PC-3 (cell line): ENCODE results near the gene SERPINE1. TPM values are rescaled to one million over a fixed set of nuclear protein-coding genes. Genes with fewer than 3 reads are reported as not detected.
"Not testable (repeated sequence)": the region's sequence is repeated elsewhere in the genome, so short reads cannot be mapped to it uniquely, and the experiment has no call there.

ENCODE experiments used
- ATAC-seq: fragments of 200-7000 bp; cut with Tn5 transposase; 2 replicates; pipeline ENCODE4 v1.9.1; 2020; ENCODE audit warnings: mild to moderate bottlenecking, moderate library complexity
- BruUV-seq: library from RNA; stranded (reverse); fragments of 400-500 nt; replicated peaks from 2 replicates; lab custom pipeline; 2021; lab: Mats Ljungman, UMichigan
- CTCF ChIA-PET: fragments of 300-600 bp; sonication (Branson Sonifier 250); formaldehyde crosslinking; loops from one replicate; lab custom pipeline; 2022; ENCODE audit warnings: antibody characterized with exemption; lab: Charles Lee
- POLR2A ChIA-PET: fragments of 300-600 bp; sonication (Branson Sonifier 250); formaldehyde crosslinking; loops from one replicate; lab custom pipeline; 2022; ENCODE audit warnings: antibody characterized with exemption; ENCODE audit not compliant: unreplicated experiment; lab: Charles Lee
- DNase-seq: peaks from one replicate; pipeline ENCODE4 v3.0.0-alpha.2; 2015
- H2AFZ ChIP-seq: fragments of 300-600 bp; sonication (generic); 2 replicates; pipeline ENCODE4 v1.6.0; 2016; ENCODE audit warnings: antibody characterized with exemption, low read length
- H3F3A ChIP-seq: fragments of 300-600 bp; sonication (generic); one replicate; pipeline ENCODE4 v1.6.0; 2017; ENCODE audit warnings: antibody characterized with exemption, low read length, control low read depth, mild to moderate bottlenecking; ENCODE audit not compliant: unreplicated experiment
- H3K27ac ChIP-seq: fragments of 300-600 bp; sonication (generic); 2 replicates; pipeline ENCODE4 v1.5.1; 2016; ENCODE audit warnings: mild to moderate bottlenecking, low read length
- H3K27me3 ChIP-seq: fragments of 300-600 bp; sonication (generic); 2 replicates; pipeline ENCODE4 v1.6.1; 2016; ENCODE audit warnings: low read length, mixed read lengths
- H3K36me3 ChIP-seq: fragments of 300-600 bp; sonication (generic); 2 replicates; pipeline ENCODE4 v1.6.1; 2016; ENCODE audit warnings: low read depth, mixed run types, low read length, mixed read lengths
- H3K4me1 ChIP-seq: fragments of 300-600 bp; sonication (generic); 2 replicates; pipeline ENCODE4 v1.5.1; 2016; ENCODE audit warnings: low read length; ENCODE audit not compliant: insufficient read depth
- H3K4me2 ChIP-seq: fragments of 300-600 bp; sonication (generic); 2 replicates; pipeline ENCODE4 v1.6.0; 2016; ENCODE audit warnings: low read length
- H3K4me3 ChIP-seq: fragments of 300-600 bp; sonication (generic); 2 replicates; pipeline ENCODE4 v1.5.1; 2016; ENCODE audit warnings: mild to moderate bottlenecking, low read length, mixed read lengths
- H3K79me2 ChIP-seq: fragments of 300-600 bp; sonication (generic); 2 replicates; pipeline ENCODE4 v1.6.1; 2017; ENCODE audit warnings: low read length, mixed read lengths
- H3K9ac ChIP-seq: fragments of 300-600 bp; sonication (generic); 2 replicates; pipeline ENCODE4 v1.6.0; 2016; ENCODE audit warnings: mild to moderate bottlenecking, low read length
- H3K9me2 ChIP-seq: fragments of 300-600 bp; sonication (generic); replicated peaks from 2 replicates; pipeline ENCODE4 v1.6.1; 2016; ENCODE audit warnings: mixed run types, low read length, mixed read lengths
- H3K9me3 ChIP-seq: fragments of 300-600 bp; sonication (generic); 2 replicates; pipeline ENCODE4 v1.6.1; 2016; ENCODE audit warnings: low read length, mixed read lengths
- H4K20me1 ChIP-seq: fragments of 300-600 bp; sonication (generic); 2 replicates; pipeline ENCODE4 v1.6.1; 2016; ENCODE audit warnings: low read length, mixed read lengths
- CTCF ChIP-seq: fragments of 300-600 bp; sonication (generic); conservative IDR thresholded peaks from 2 replicates; pipeline ENCODE4 v1.5.1; 2017; ENCODE audit warnings: antibody characterized with exemption, low read depth, mild to moderate bottlenecking, low read length
- EZH2 ChIP-seq: fragments of 300-600 bp; sonication (generic); IDR thresholded peaks from one replicate; pipeline ENCODE4 v1.6.1; 2017; ENCODE audit warnings: antibody characterized with exemption, mild to moderate bottlenecking, low read length; ENCODE audit not compliant: unreplicated experiment
- EZH2phosphoT487 ChIP-seq: fragments of 300-600 bp; sonication (generic); IDR thresholded peaks from 2 replicates; pipeline ENCODE4 v1.6.1; 2018; ENCODE audit warnings: mild to moderate bottlenecking, antibody characterized with exemption, low read length, borderline replicate concordance
- intact Hi-C: fragments of 100-400 bp; cut with micrococcal nuclease; formaldehyde crosslinking; loops from 2 replicates; pipeline ENCODE4 v1.9.0; 2023
- total RNA-seq: library from RNA; depleted of rRNA; stranded (reverse); fragments of >200 nt; gene quantifications from 2 replicates; pipeline ENCODE4 v1.2.3, GENCODE V29; 2014

SERPINE1 gene
- total RNA-seq, 1 experiment from 2014 or later = 46.1 TPM

- Histone ChIP-seq H3K27ac (peak overlapping the region; percentile 81), H3K27me3 (no peaks in the 10 kb centered on the region), H3K79me2 (no peaks in the 10 kb centered on the region), H3F3A (no peaks in the 10 kb centered on the region), H3K4me1 (peaks cover 27% of the 10 kb centered on the region), H2AFZ (peak overlapping the region; percentile 32; the same call in 1 of the 2 replicates), H3K9me2 (no peaks in the 10 kb centered on the region), H3K9me3 (no peaks in the 10 kb centered on the region), H4K20me1 (no peaks in the 10 kb centered on the region), H3K36me3 (no peaks in the 10 kb centered on the region), H3K4me2 (peak overlapping the region; percentile 29), H3K9ac (peak overlapping the region; percentile 65), H3K4me3 (peak overlapping the region; percentile 9; the same call in 1 of the 2 replicates)
- CTCF ChIA-PET = interaction anchor here (0.6 kb wide), 1 partner anchor 54 kb away, joined by 11 read pairs; no protein-coding TSS in a partner anchor
- BruUV-seq = no TSS peak
- TF ChIP-seq EZH2phosphoT487 (no peak), EZH2 (no peak), CTCF (no peak)
- intact Hi-C loops = loop anchor here (1.0 to 2.0 kb wide), 2 partner anchors 24 to 37 kb away; no protein-coding TSS in a partner anchor
- DNase-seq = no peak
- no peak for ATAC-seq
- POLR2A ChIA-PET = interaction anchor here (0.6 kb wide), 2 partner anchors 37 to 39 kb away, joined by 3 read pairs; no protein-coding TSS in a partner anchor
Measured at GRCh38 chr7:101100858-101101847, 25.8 kb upstream of the SERPINE1 start.

GRCh38 chr7:101102026-101102425, 24.9 kb upstream of the SERPINE1 start:
- no peaks in the 10 kb centered on the region for H3K9me3 ChIP-seq
- H4K20me1 ChIP-seq = no peaks in the 10 kb centered on the region
- H3K9ac ChIP-seq = no peak overlapping the region
- no peak overlapping the region for H3K27ac ChIP-seq
- DNase-seq (no peak), ATAC-seq (no peak)
- ChIA-PET CTCF (no interaction called here), POLR2A (no interaction called here)
- H3K27me3 ChIP-seq = no peaks in the 10 kb centered on the region
- no peak overlapping the region for H3K4me3 ChIP-seq
- H3K36me3 ChIP-seq = no peaks in the 10 kb centered on the region
- intact Hi-C loops = no loop called here
- no peaks in the 10 kb centered on the region for H3F3A ChIP-seq
- H2AFZ ChIP-seq = no peak overlapping the region
- no TSS peak for BruUV-seq
- H3K79me2 ChIP-seq = no peaks in the 10 kb centered on the region
- TF ChIP-seq CTCF (no peak), EZH2phosphoT487 (no peak), EZH2 (no peak)
- H3K4me1 ChIP-seq = peaks cover 27% of the 10 kb centered on the region
- no peak overlapping the region for H3K4me2 ChIP-seq
- no peaks in the 10 kb centered on the region for H3K9me2 ChIP-seq

- H3F3A ChIP-seq, H3K27me3 ChIP-seq, H4K20me1 ChIP-seq, CTCF ChIA-PET, H3K4me3 ChIP-seq, H3K9me3 ChIP-seq, H3K27ac ChIP-seq, H3K4me2 ChIP-seq, H3K36me3 ChIP-seq, intact Hi-C loops, H3K9me2 ChIP-seq, ATAC-seq, H3K9ac ChIP-seq, BruUV-seq, DNase-seq, H3K79me2 ChIP-seq, H2AFZ ChIP-seq: not testable (repeated sequence)
- H3K4me1 ChIP-seq = peaks cover 33% of the 10 kb centered on the region
- POLR2A ChIA-PET = interaction anchor here (0.5 kb wide), 1 partner anchor 212 kb away, joined by 5 read pairs; no protein-coding TSS in a partner anchor
Measured at GRCh38 chr7:101103701-101104100, 23.2 kb upstream of the SERPINE1 start.
